ENCODE data around the gene SLC7A1.

Gene SLC7A1

DNA sequence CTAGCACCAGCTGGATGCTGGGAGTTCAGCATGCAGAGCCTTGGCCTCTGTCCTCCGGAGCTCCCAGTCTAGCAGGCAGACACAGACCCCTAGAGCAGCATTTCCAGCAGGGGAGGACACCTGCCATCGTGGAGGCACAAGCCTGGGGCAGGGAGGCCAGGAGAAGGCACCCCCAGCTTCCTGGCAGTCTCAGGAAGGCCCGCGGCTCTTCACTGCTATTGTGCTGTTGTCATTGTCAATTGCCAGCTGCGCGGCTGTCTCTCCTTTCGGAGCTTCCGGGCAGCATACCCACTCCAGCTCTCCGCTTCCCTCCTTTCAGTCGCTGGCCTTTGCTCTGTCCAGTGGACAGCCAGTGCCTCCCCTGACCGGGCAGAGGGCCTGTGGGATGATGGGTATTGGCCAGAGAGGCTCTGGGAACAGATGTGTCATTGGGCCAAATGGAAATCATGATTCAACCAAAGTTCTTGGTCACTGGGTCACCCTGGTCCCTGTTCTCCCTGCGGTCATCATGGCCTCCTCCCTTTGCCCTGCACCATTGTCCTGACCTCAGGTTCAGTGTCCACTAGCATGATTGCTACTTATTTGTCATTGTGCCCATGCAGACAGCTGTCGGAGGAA, 93.0 kb downstream of the SLC7A1 start:
- Histone ChIP-seq H3K27me3 (no peaks in the 10 kb centered on the region), H3K4me3 (ENCODE audit: low read depth, low read length) (no peak overlapping the region; the same call in 1 of the 2 replicates), H3K4me1 (peaks cover 20% of the 10 kb centered on the region), H3K9me3 (no peaks in the 10 kb centered on the region), H3K36me3 (no peaks in the 10 kb centered on the region)
- no peak for DNase-seq
- TF ChIP-seq, protein P1, sequence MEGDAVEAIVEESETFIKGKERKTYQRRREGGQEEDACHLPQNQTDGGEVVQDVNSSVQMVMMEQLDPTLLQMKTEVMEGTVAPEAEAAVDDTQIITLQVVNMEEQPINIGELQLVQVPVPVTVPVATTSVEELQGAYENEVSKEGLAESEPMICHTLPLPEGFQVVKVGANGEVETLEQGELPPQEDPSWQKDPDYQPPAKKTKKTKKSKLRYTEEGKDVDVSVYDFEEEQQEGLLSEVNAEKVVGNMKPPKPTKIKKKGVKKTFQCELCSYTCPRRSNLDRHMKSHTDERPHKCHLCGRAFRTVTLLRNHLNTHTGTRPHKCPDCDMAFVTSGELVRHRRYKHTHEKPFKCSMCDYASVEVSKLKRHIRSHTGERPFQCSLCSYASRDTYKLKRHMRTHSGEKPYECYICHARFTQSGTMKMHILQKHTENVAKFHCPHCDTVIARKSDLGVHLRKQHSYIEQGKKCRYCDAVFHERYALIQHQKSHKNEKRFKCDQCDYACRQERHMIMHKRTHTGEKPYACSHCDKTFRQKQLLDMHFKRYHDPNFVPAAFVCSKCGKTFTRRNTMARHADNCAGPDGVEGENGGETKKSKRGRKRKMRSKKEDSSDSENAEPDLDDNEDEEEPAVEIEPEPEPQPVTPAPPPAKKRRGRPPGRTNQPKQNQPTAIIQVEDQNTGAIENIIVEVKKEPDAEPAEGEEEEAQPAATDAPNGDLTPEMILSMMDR (IDR thresholded peaks at IDR 0.05; ENCODE audit: low read depth, low read length) = no peak

DNA sequence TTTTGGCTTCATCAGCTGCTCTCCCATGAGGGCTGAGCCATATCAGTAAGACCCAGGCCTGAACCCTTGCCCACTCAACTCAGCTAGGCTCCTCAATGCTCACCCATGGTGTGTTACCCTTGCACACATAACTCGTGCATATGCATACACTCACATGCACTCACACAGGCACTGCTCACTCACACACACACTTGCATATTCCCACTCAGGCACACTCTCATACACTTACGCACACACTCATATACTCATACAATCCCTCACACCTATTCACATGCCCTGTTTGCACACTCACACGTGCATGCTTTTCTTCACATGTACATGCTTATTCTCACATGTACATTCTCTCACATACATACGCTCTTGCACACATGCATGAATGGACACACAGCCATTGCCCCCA, 93.8 kb downstream of the SLC7A1 start:
- H3K9me3 ChIP-seq = no peaks in the 10 kb centered on the region
- peaks cover 12% of the 10 kb centered on the region for H3K4me1 ChIP-seq
- TF ChIP-seq, protein P1 (IDR thresholded peaks at IDR 0.05; ENCODE audit: low read depth, low read length) = no peak
- no peak overlapping the region for H3K4me3 ChIP-seq (ENCODE audit: low read depth, low read length)
- H3K36me3 ChIP-seq = no peaks in the 10 kb centered on the region
- DNase-seq = no peak
- H3K27me3 ChIP-seq = no peaks in the 10 kb centered on the region

DNA sequence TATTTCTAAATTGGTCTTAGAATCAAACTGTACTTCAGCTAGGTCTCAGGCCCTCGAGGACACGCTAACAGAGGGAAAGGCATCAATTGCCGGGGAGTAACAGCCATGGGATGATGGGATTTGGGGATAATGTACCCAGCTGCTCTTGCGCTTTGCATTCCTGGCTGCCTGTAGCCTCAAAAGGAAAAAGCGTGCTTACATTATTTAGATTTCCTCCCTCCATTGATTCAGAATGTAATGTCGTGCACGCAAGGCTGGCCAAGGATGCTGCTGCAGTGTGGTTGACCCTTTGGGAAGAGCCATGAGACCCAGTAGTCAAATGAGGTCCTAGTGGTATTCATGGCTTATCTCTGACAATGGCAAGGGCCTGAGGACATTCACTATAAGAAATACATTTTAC, 95.1 kb downstream of the SLC7A1 start:
- H3K4me1 ChIP-seq = peaks cover 11% of the 10 kb centered on the region
- DNase-seq = no peak

DNA sequence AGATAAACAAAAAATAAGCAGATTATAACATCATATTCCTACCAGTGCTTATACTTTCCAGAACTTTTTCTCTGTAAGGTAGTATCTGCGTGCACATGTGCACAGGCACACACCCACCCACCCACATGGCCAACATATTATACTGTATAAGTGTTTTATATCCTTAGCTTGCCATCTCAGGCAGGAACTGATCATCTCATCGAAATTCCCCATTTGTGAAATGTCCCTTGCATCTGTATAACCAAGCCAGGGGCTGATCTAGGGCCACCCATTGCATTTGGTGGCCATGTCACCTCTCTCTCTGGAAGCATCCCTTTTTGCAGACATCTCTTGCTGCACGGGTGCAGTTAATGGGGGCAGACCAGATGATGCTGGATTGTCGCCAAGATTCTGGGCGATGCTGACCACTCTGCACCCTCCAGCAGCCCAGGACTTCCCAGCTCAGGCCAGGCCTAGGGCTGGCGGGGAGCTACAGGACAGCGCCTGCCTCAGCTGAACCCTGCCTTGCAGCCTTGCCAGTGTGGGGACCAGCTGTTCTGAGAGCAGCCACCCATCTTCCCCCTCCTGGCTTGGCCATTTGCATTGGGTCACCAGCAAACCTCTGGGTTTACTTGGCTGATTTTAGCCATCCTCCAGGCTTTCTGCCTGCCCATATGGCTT, 95.9 kb downstream of the SLC7A1 start:
- H3K9me3 ChIP-seq = no peaks in the 10 kb centered on the region
- no peaks in the 10 kb centered on the region for H3K36me3 ChIP-seq
- peak; percentile 65 for DNase-seq
- peaks cover 11% of the 10 kb centered on the region for H3K4me1 ChIP-seq
- TF ChIP-seq, protein P1 (IDR thresholded peaks at IDR 0.05; ENCODE audit: low read depth, low read length) = no peak
- H3K27me3 ChIP-seq = no peaks in the 10 kb centered on the region
- H3K4me3 ChIP-seq (ENCODE audit: low read depth, low read length) = no peak overlapping the region

More for the DNA sequence above, 95.1 kb downstream of the SLC7A1 start:
- Histone ChIP-seq H3K4me3 (ENCODE audit: low read depth, low read length) (no peak overlapping the region), H3K27me3 (no peaks in the 10 kb centered on the region), H3K36me3 (no peaks in the 10 kb centered on the region), H3K9me3 (no peaks in the 10 kb centered on the region)
- TF ChIP-seq, protein P1 (IDR thresholded peaks at IDR 0.05; ENCODE audit: low read depth, low read length) = no peak

DNA sequence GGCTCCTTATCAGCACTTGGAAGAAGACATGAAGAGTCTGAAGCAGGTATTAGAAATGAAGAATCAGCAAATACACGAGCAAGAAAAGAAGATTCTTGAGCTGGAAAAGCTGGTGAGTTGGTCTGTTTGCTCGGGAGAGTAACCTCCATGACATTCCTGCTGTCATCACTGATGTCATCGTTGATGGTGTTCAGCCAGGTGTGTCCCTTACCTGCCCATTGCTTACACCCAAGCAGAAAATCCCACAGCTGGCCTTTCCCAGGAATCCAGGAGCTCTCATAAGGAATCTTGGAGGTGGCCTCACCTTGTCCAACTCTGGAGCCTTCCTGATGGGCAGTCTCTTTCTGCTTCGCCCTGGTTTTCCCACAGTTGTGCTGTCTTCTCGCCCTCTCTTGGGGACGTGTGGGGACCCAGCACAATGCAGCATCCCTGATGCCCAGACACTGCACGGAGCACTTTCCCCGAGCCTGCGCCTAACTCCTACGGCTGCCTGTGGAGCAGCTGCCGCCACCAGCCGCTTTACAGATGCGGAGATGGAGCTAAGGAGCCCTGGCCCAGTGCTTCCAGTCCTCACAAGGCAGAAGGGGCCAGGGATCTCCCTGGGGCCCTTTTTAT, 97.0 kb downstream of the SLC7A1 start:
- Histone ChIP-seq H3K4me1 (peaks cover 11% of the 10 kb centered on the region), H3K27me3 (no peaks in the 10 kb centered on the region), H3K4me3 (ENCODE audit: low read depth, low read length) (no peak overlapping the region), H3K36me3 (no peaks in the 10 kb centered on the region), H3K9me3 (no peaks in the 10 kb centered on the region)
- DNase-seq = no peak
- TF ChIP-seq, protein P1 (IDR thresholded peaks at IDR 0.05; ENCODE audit: low read depth, low read length) = no peak

DNA sequence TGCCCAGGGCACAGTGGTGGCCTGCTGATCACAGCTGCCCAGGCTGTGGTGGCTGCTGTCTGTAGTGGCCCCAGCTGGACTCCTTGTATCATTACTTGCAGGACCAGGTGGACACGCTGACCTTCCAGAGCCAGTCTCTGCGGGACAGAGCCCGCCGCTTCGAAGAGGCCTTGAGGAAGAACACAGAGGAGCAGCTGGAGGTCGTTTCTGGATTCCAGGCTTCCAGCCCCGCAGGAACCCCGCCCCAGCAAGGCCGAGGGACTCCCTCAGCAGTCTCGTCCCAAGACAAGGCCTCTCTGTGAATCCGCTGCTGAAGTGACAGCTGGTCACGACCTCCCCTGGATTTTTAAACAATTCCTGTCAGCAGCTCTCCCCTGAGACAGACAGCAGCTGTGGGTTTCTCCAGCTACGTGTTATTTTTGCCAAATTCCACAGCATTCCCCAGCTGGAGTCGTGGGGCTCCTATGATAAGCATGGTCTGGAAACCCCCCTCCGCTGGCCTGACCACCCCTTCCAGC, 98.3 kb downstream of the SLC7A1 start:
- TF ChIP-seq, protein P1 (IDR thresholded peaks at IDR 0.05; ENCODE audit: low read depth, low read length) = no peak
- no peaks in the 10 kb centered on the region for H3K27me3 ChIP-seq
- DNase-seq = no peak

More for the DNA sequence above, 98.3 kb downstream of the SLC7A1 start:
- H3K4me3 ChIP-seq (ENCODE audit: low read depth, low read length) = no peak overlapping the region
- H3K4me1 ChIP-seq = peaks cover 11% of the 10 kb centered on the region
- H3K9me3 ChIP-seq = no peaks in the 10 kb centered on the region
- H3K36me3 ChIP-seq = no peaks in the 10 kb centered on the region
